HepG2 (cell line): ENCODE data around the gene PRKCB. TPM values are rescaled to one million over a fixed set of nuclear protein-coding genes. Genes with fewer than 3 reads are reported as not detected.

Source experiments
- ATAC-seq: fragments of 200-7000 bp; cut with Tn5 transposase; 3 replicates; pipeline ENCODE4 v1.9.1; 2020; ENCODE audit warnings: mild to moderate bottlenecking, moderate library complexity
- BruUV-seq: library from RNA; stranded (reverse); fragments of 400-500 nt; replicated peaks from 2 replicates; lab custom pipeline; 2021; lab: Mats Ljungman, UMichigan
- CTCF ChIA-PET: fragments of 300-600 bp; formaldehyde crosslinking; extraction: SDS; loops from one replicate; lab custom pipeline; 2021; ENCODE audit warnings: low total read pairs, inconsistent platforms, low intra/inter-chr PET ratio; lab: Yijun Ruan, JAX
- POLR2A ChIA-PET: fragments of 350-600 bp; sonication (Branson Sonifier 250); formaldehyde crosslinking; loops from one replicate; lab custom pipeline; 2020; ENCODE audit warnings: antibody characterized with exemption, inconsistent platforms; lab: Yijun Ruan, JAX
- DNase-seq: peaks from one replicate; pipeline ENCODE4 v3.0.0-alpha.2; 2015; ENCODE audit warnings: low spot score
- FAIRE-seq: peaks from 3 replicates; lab custom pipeline; 2011; peaks lifted over from hg19 to GRCh38; lab: Jason Lieb, UNC
- H2AFZ ChIP-seq: one replicate; pipeline ENCODE4 v1.6.1; 2011; ENCODE audit warnings: low read length, inconsistent platforms
- H3K27ac ChIP-seq: fragments of 300-600 bp; 3 replicates; pipeline ENCODE4 v1.8.0; 2011; ENCODE audit warnings: mixed run types, mild to moderate bottlenecking, mixed read lengths, low read length, inconsistent platforms; ENCODE audit not compliant: insufficient read depth; ENCODE audit errors: extremely low read length
- H3K27me3 ChIP-seq, 2 experiments: fragments of 200-600 bp in 1 of 2; 2 replicates in 1 of 2; 3 replicates in 1 of 2; pipeline versions ENCODE4 v1.6.0 to v1.8.0; 2011; ENCODE audit warnings: low read length in 2 of 2, mild to moderate bottlenecking in 2 of 2, moderate library complexity in 2 of 2, inconsistent platforms in 1 of 2; ENCODE audit not compliant: insufficient read depth in 2 of 2, control insufficient read depth in 1 of 2
- H3K36me3 ChIP-seq, 2 experiments: fragments of 200-600 bp in 1 of 2; replicated peaks in 1 of 2; 2 replicates in 1 of 2; 3 replicates in 1 of 2; pipeline versions ENCODE4 v1.5.1 to v1.8.0; 2011; ENCODE audit warnings: low read length in 2 of 2, inconsistent platforms in 1 of 2; ENCODE audit not compliant: insufficient read depth in 2 of 2, control insufficient read depth in 1 of 2
- H3K4me1 ChIP-seq: 2 replicates; pipeline ENCODE4 v1.5.1; 2012; ENCODE audit warnings: low read length, inconsistent platforms; ENCODE audit not compliant: insufficient read depth
- H3K4me2 ChIP-seq: 2 replicates; pipeline ENCODE4 v1.6.0; 2011; ENCODE audit warnings: low read depth, low read length, inconsistent platforms
- H3K4me3 ChIP-seq, 3 experiments: fragments of 200-600 bp in 1 of 3; sonication (generic), shearing (Covaris generic) in 1 of 3; replicated peaks in 1 of 3; 2 replicates each; pipeline ENCODE4 v1.5.1; 2011 to 2016; ENCODE audit warnings: low read length in 3 of 3, inconsistent platforms in 2 of 3, low read depth in 2 of 3, mild to moderate bottlenecking in 2 of 3, control low read depth in 1 of 3, mixed read lengths in 1 of 3; ENCODE audit not compliant: insufficient read depth in 1 of 3
- H3K79me2 ChIP-seq: one replicate; pipeline ENCODE4 v1.6.1; 2011; ENCODE audit warnings: low read length, inconsistent platforms; ENCODE audit not compliant: insufficient read depth
- H3K9ac ChIP-seq: 2 replicates; pipeline ENCODE4 v1.6.0; 2011; ENCODE audit warnings: mild to moderate bottlenecking, low read depth, low read length, inconsistent platforms; ENCODE audit not compliant: insufficient read depth
- H3K9me3 ChIP-seq: 2 replicates; pipeline ENCODE4 v1.5.1; 2012; ENCODE audit warnings: mild to moderate bottlenecking, low read length
- H4K20me1 ChIP-seq: 2 replicates; pipeline ENCODE4 v1.6.0; 2011; ENCODE audit warnings: inconsistent platforms, mild to moderate bottlenecking, low read length, moderate library complexity; ENCODE audit not compliant: insufficient read depth
- DNMT1 ChIP-seq: sonication (generic); formaldehyde crosslinking; IDR thresholded peaks from 2 replicates; pipeline ENCODE4 v1.5.1; 2020; ENCODE audit warnings: mild to moderate bottlenecking, missing genetic modification reagents
- ZFP41 ChIP-seq: sonication (generic); formaldehyde crosslinking; IDR thresholded peaks from 2 replicates; pipeline ENCODE4 v1.4.0; 2020; ENCODE audit warnings: mild to moderate bottlenecking, missing genetic modification reagents, borderline replicate concordance
- WGBS: methylation state at CpG from one replicate; pipeline ENCODE4 v1.1.6; 2017; ENCODE audit warnings: low lambda C conversion rate; 5-methylcytosine and 5-hydroxymethylcytosine counted together
- in situ Hi-C: cut with HindIII; loops from 2 replicates; pipeline ENCODE4 v1.10.0; 2017; ENCODE audit warnings: low pct_unique_long_range_greater_than_20kb; ENCODE audit not compliant: extremely low pct_ligation_motif_present
- intact Hi-C: fragments of 100-400 bp; cut with micrococcal nuclease; formaldehyde crosslinking; loops from one replicate; pipeline ENCODE4 v1.10.0; 2022; ENCODE audit not compliant: unreplicated experiment
- polyA plus RNA-seq, 8 experiments: library from polyadenylated mRNA; depleted of rRNA in 3 of 8; stranded (reverse) in 7 of 8; unstranded in 1 of 8; fragments of >200 nt; fragmentation: Illumina TruSeq in 4 of 8; extraction: Trizol in 4 of 8; gene quantifications; 2 replicates each; pipeline versions ENCODE4 v1.2.1 to v1.2.3, GENCODE V29; 2011 to 2016; ENCODE audit warnings: low read depth in 4 of 8, missing spikeins in 1 of 8, mixed read lengths in 1 of 8; ENCODE audit not compliant: insufficient read depth in 1 of 8
- total RNA-seq, 5 experiments: library from RNA; depleted of rRNA; stranded (reverse); fragments of >200 nt; fragmentation: Illumina TruSeq; extraction: Trizol; gene quantifications; 2 replicates each; pipeline ENCODE4 v1.2.3, GENCODE V29; 2016; ENCODE audit warnings: low read depth in 1 of 5
- TF ChIP-seq, protein P1 (sequence below): sonication (generic); formaldehyde crosslinking; IDR thresholded peaks from 2 replicates; pipeline ENCODE4 v1.9.0; 2021; ENCODE audit warnings: missing genetic modification reagents, mild to moderate bottlenecking, borderline replicate concordance
- TF ChIP-seq, protein P2 (sequence below): sonication (generic); formaldehyde crosslinking; IDR thresholded peaks from 2 replicates; pipeline ENCODE4 v1.4.0; 2020; ENCODE audit warnings: missing genetic modification reagents
- TF ChIP-seq, protein P3 (sequence below): sonication (generic); formaldehyde crosslinking; IDR thresholded peaks from 2 replicates; pipeline ENCODE4 v1.5.0; 2020; ENCODE audit warnings: mild to moderate bottlenecking, missing genetic modification reagents

The PRKCB gene
- total and polyA plus RNA-seq, 2 of the 13 experiments (the other 11 are each of a cell fraction or from before 2014, with no cell fraction given), result 0.01 TPM; not detected in 1

DNA sequence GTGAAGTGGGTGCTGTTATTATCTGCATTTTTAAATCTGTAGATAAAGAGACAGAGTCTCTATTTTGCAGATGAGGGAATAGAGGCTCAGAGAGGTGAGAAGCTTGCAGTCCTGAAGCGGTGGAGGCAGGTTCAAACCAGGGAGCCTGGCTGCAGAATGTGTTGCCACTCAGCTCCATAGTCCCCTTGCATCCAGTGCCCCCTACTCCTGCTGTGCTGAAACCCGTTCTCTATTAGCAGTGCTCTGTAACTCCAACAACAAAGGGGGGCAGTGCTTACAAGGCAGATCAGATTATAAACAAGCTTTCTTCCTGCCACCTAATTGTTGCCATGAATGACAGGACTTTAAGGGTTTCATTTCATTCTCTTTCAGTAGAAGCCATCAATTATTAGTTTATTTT lies 302.2 kb downstream of the PRKCB start:
- in situ Hi-C loops, result no loop called here
- BruUV-seq, result no TSS peak
- Histone ChIP-seq H4K20me1 (no peaks in the 10 kb centered on the region), H3K4me3 (no peak overlapping the region), H3K4me1 (no peaks in the 10 kb centered on the region), H3K9ac (no peak overlapping the region), H3K9me3 (no peaks in the 10 kb centered on the region), H3K36me3 (no peaks in the 10 kb centered on the region), H3K79me2 (no peaks in the 10 kb centered on the region), H2AFZ (no peak overlapping the region), H3K27ac (no peak overlapping the region), H3K27me3 (peaks cover 0 to 4% of the 10 kb centered on the region in 2 experiments; a peak in 2 of 5 replicates), H3K4me2 (no peak overlapping the region)
- 4% methylated on average over 2 of the region's 2 CpGs for WGBS
- no peak for DNase-seq
- ChIA-PET POLR2A (no interaction called here), CTCF (no interaction called here)
- TF ChIP-seq, protein P1, sequence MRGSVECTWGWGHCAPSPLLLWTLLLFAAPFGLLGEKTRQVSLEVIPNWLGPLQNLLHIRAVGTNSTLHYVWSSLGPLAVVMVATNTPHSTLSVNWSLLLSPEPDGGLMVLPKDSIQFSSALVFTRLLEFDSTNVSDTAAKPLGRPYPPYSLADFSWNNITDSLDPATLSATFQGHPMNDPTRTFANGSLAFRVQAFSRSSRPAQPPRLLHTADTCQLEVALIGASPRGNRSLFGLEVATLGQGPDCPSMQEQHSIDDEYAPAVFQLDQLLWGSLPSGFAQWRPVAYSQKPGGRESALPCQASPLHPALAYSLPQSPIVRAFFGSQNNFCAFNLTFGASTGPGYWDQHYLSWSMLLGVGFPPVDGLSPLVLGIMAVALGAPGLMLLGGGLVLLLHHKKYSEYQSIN, result no peak
- TF ChIP-seq, protein P2, sequence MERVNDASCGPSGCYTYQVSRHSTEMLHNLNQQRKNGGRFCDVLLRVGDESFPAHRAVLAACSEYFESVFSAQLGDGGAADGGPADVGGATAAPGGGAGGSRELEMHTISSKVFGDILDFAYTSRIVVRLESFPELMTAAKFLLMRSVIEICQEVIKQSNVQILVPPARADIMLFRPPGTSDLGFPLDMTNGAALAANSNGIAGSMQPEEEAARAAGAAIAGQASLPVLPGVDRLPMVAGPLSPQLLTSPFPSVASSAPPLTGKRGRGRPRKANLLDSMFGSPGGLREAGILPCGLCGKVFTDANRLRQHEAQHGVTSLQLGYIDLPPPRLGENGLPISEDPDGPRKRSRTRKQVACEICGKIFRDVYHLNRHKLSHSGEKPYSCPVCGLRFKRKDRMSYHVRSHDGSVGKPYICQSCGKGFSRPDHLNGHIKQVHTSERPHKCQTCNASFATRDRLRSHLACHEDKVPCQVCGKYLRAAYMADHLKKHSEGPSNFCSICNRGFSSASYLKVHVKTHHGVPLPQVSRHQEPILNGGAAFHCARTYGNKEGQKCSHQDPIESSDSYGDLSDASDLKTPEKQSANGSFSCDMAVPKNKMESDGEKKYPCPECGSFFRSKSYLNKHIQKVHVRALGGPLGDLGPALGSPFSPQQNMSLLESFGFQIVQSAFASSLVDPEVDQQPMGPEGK (CRISPR knock-in tag), result no peak
- TF ChIP-seq DNMT1 (CRISPR knock-in tag), result no peak
- TF ChIP-seq, protein P3, sequence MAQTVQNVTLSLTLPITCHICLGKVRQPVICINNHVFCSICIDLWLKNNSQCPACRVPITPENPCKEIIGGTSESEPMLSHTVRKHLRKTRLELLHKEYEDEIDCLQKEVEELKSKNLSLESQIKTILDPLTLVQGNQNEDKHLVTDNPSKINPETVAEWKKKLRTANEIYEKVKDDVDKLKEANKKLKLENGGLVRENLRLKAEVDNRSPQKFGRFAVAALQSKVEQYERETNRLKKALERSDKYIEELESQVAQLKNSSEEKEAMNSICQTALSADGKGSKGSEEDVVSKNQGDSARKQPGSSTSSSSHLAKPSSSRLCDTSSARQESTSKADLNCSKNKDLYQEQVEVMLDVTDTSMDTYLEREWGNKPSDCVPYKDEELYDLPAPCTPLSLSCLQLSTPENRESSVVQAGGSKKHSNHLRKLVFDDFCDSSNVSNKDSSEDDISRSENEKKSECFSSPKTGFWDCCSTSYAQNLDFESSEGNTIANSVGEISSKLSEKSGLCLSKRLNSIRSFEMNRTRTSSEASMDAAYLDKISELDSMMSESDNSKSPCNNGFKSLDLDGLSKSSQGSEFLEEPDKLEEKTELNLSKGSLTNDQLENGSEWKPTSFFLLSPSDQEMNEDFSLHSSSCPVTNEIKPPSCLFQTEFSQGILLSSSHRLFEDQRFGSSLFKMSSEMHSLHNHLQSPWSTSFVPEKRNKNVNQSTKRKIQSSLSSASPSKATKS (CRISPR knock-in tag), result no peak
- TF ChIP-seq ZFP41 (CRISPR knock-in tag), result no peak
- no peak for FAIRE-seq
- intact Hi-C loops, result no loop called here
- no peak for ATAC-seq
